ENCODE results near the gene FRAT1. TPM values are rescaled to one million over a fixed set of nuclear protein-coding genes. Genes with fewer than 3 reads are reported as not detected.

The FRAT1 gene
- total and polyA plus RNA-seq, 2 of the 8 experiments (the other 6 are each of a cell fraction or from before 2014, with no cell fraction given), result 1.9 to 5.2 TPM

DNA sequence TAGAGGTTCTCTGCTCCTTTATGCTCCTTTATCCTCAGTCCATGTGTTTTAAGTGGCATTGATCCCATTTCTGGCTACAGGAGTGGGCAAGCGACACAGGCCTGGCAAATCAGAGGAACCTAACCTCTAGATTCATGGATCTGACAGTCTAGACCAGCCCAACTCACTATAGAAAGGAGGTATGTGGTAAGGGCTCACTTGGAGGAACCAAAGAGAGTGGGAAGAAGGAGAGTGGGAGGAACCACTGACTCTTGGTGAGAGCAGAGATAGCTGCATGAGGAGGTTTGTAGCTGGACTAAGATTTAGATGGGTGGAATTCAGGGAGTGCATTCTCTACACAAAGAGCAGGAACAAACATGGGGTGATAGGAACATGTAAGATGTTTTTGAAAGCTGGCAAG, 11.6 kb upstream of the FRAT1 start:
- 86% methylated on average over 1 of the region's 1 CpG; no CpG with 5 or more reads in 1 of the 2 experiments for WGBS, 2 experiments (ENCODE audit: extremely low coverage in 1 of 2, insufficient coverage in 1 of 2, insufficient read length in 1 of 2, insufficient replicate concordance in 2 of 2, low coverage in 1 of 2, low lambda C conversion rate in 2 of 2, missing lambda C conversion rate in 1 of 2)
- H4K8ac ChIP-seq (ENCODE audit: extremely low read depth, insufficient read depth, low read length), result no peak overlapping the region
- FAIRE-seq (no peak), DNase-seq (ENCODE audit: low read depth in 1 of 2, low spot score in 2 of 2) (no peak)
- H3K27ac ChIP-seq (ENCODE audit: low read depth, low read length), result no peak overlapping the region
- H2BK15ac ChIP-seq (ENCODE audit: low read length), result no peak overlapping the region
- no peak overlapping the region for H2BK5ac ChIP-seq (ENCODE audit: low read depth, low read length)
- no peaks in the 10 kb centered on the region for H4K20me1 ChIP-seq (replicated peaks in 1 of 2; ENCODE audit: control insufficient read depth in 1 of 2, insufficient read depth in 2 of 2, low read length in 2 of 2)
- no peaks in the 10 kb centered on the region for H3K9me3 ChIP-seq (ENCODE audit: insufficient read depth in 2 of 2, low read depth in 1 of 2, low read length in 1 of 2)
- H3K23ac ChIP-seq (ENCODE audit: insufficient read length), result no peak overlapping the region
- no peak overlapping the region for H3K56ac ChIP-seq (replicated peaks; ENCODE audit: insufficient read length, low read depth, low read length)
- no peaks in the 10 kb centered on the region for H3K4me1 ChIP-seq (replicated peaks in 1 of 4; ENCODE audit: control insufficient read depth in 3 of 4, insufficient read depth in 4 of 4, low read length in 3 of 4)
- no peaks in the 10 kb centered on the region for H3K23me2 ChIP-seq (ENCODE audit: low read depth, low read length)
- no peak overlapping the region for H3K4ac ChIP-seq (replicated peaks; ENCODE audit: insufficient read length, low read depth, low read length)
- no peaks in the 10 kb centered on the region for H3K79me1 ChIP-seq (ENCODE audit: low read depth, low read length)
- H2AK5ac ChIP-seq (ENCODE audit: low read depth, low read length), result no peak overlapping the region
- H4K5ac ChIP-seq (ENCODE audit: insufficient read length, low read depth, low read length), result no peak overlapping the region
- no peak overlapping the region for H3K18ac ChIP-seq (ENCODE audit: extremely low read depth, low read length)
- CTCF ChIA-PET (ENCODE audit: partially characterized antibody), result interaction anchor here (0.6 to 1.0 kb wide), 3 partner anchors 21 to 1419 kb away, joined by 3 read pairs; no protein-coding TSS in a partner anchor
- no peaks in the 10 kb centered on the region; a peak in 1 of 7 replicates for H3K27me3 ChIP-seq (replicated peaks in 1 of 4; ENCODE audit: control insufficient read depth in 3 of 4, extremely low read depth in 1 of 4, insufficient read depth in 3 of 4, low read length in 3 of 4)
- no peak overlapping the region for H3K14ac ChIP-seq (ENCODE audit: insufficient read length)
- no peak for TF ChIP-seq BCL11A (IDR thresholded peaks at IDR 0.05; ENCODE audit: low read depth in 2 of 2, low read length in 2 of 2)
- no peak for TF ChIP-seq SP4 (IDR thresholded peaks at IDR 0.05; ENCODE audit: low read length)
- TF ChIP-seq POLR2A (IDR thresholded peaks at IDR 0.05; ENCODE audit: control extremely low read depth in 1 of 2, low read depth in 2 of 2, low read length in 2 of 2), result no peak
- no peak for TF ChIP-seq RXRA (IDR thresholded peaks at IDR 0.05; ENCODE audit: insufficient read depth, low read depth, low read length)
- no peak for TF ChIP-seq SIX5 (IDR thresholded peaks at IDR 0.05; ENCODE audit: low read depth, low read length)
- TF ChIP-seq BACH1 (IDR thresholded peaks at IDR 0.05; ENCODE audit: low read length), result no peak
- TF ChIP-seq SP2 (IDR thresholded peaks at IDR 0.05; ENCODE audit: low read length), result no peak
- TF ChIP-seq POU5F1 (IDR thresholded peaks at IDR 0.05; ENCODE audit: low read depth, low read length), result no peak
- no peak for TF ChIP-seq SAP30 (IDR thresholded peaks at IDR 0.05; ENCODE audit: insufficient read depth, insufficient replicate concordance, low read length)
- no peak for TF ChIP-seq CHD2 (IDR thresholded peaks at IDR 0.05; ENCODE audit: low read length)
- no peak for TF ChIP-seq HDAC2 (IDR thresholded peaks at IDR 0.05; ENCODE audit: borderline replicate concordance in 1 of 2, low read depth in 2 of 2, low read length in 2 of 2)
- no peak for TF ChIP-seq SIRT6 (IDR thresholded peaks at IDR 0.05; ENCODE audit: low read length)
- no peak for TF ChIP-seq GTF2F1 (IDR thresholded peaks at IDR 0.05; ENCODE audit: borderline replicate concordance, low read depth, low read length)
- H3K36me3 ChIP-seq (ENCODE audit: control insufficient read depth in 2 of 4, insufficient read depth in 4 of 4, low read length in 3 of 4), result no peaks in the 10 kb centered on the region
- H3K79me2 ChIP-seq (ENCODE audit: control insufficient read depth in 1 of 2, insufficient read depth in 2 of 2, low read length in 2 of 2), result no peaks in the 10 kb centered on the region
- H3K9ac ChIP-seq (replicated peaks in 1 of 4; ENCODE audit: extremely low read depth in 1 of 4, low read depth in 3 of 4, low read length in 3 of 4), result no peak overlapping the region
- POLR2A ChIA-PET (ENCODE audit: partially characterized antibody), result interaction anchor here (1.5 to 1.7 kb wide), 3 partner anchors 9 to 26 kb away, joined by 3 to 8 read pairs (median 3); partner anchors contain the start of gene FRAT1
- H2BK20ac ChIP-seq (ENCODE audit: low read length), result no peak overlapping the region
- H2BK12ac ChIP-seq (ENCODE audit: low read depth, low read length), result no peak overlapping the region
- H3K4me3 ChIP-seq (ENCODE audit: extremely low read depth in 1 of 4, insufficient read depth in 2 of 4, low read depth in 3 of 4, low read length in 4 of 4), result no peak overlapping the region
- no peak overlapping the region for H4K91ac ChIP-seq (replicated peaks; ENCODE audit: insufficient read length, low read length)
- H2BK120ac ChIP-seq (replicated peaks; ENCODE audit: low read depth, low read length), result no peak overlapping the region
- peak overlapping the region; percentile 39; the same call in 1 of the 2 replicates for H2AFZ ChIP-seq (ENCODE audit: low read length)
- H3K4me2 ChIP-seq (ENCODE audit: insufficient read depth in 1 of 2, low read depth in 2 of 2, low read length in 2 of 2), result no peak overlapping the region

Data from H1 (cell line).